SK-N-SH (cell line): Measurements from ENCODE around the gene SLC12A4. TPM values are rescaled to one million over a fixed set of nuclear protein-coding genes. Genes with fewer than 3 reads are reported as not detected.

Source experiments
- CTCF ChIA-PET: fragments of 300-600, 350-600 bp; formaldehyde crosslinking; extraction: SDS; loops from one replicate; lab custom pipeline; 2021; lab: Yijun Ruan, JAX
- POLR2A ChIA-PET: fragments of 350-600 bp; sonication (Branson Sonifier 250); formaldehyde crosslinking; extraction: SDS; loops from one replicate; lab custom pipeline; 2020; ENCODE audit warnings: antibody characterized with exemption, inconsistent platforms; lab: Yijun Ruan, JAX
- DNase-seq: peaks from one replicate; pipeline ENCODE4 v3.0.0; 2012
- H2AFZ ChIP-seq: fragments of 200-600 bp; sonication (generic); 2 replicates; pipeline ENCODE4 v1.8.1; 2016; ENCODE audit warnings: antibody characterized with exemption, mild to moderate bottlenecking, low read depth
- H3F3A ChIP-seq: fragments of 200-600 bp; sonication (generic); replicated peaks from 2 replicates; pipeline ENCODE3; 2016; ENCODE audit warnings: antibody characterized with exemption, mild to moderate bottlenecking; ENCODE audit not compliant: insufficient read depth
- H3K27ac ChIP-seq, 2 experiments: fragments of 200-500 bp in 1 of 2; fragments of 200-600 bp in 1 of 2; sonication (Bioruptor generic) in 1 of 2; sonication (generic), shearing (Covaris generic) in 1 of 2; 2 replicates each; pipeline versions ENCODE4 v1.5.1 to v1.6.1; 2014 to 2016; ENCODE audit warnings: low read depth in 2 of 2, inconsistent platforms in 1 of 2, low read length in 1 of 2, mild to moderate bottlenecking in 1 of 2, mixed read lengths in 1 of 2
- H3K27me3 ChIP-seq: fragments of 200-600 bp; sonication (generic), shearing (Covaris generic); 2 replicates; pipeline ENCODE4 v1.6.1; 2016; ENCODE audit warnings: mixed run types; ENCODE audit not compliant: insufficient read depth
- H3K36me3 ChIP-seq, 2 experiments: fragments of 200-500 bp in 1 of 2; fragments of 200-600 bp in 1 of 2; sonication (Bioruptor generic) in 1 of 2; sonication (generic) in 1 of 2; replicated peaks in 1 of 2; 2 replicates each; pipeline versions ENCODE3 to v1.5.1; 2014 to 2016; ENCODE audit warnings: low read length in 1 of 2, mild to moderate bottlenecking in 1 of 2; ENCODE audit not compliant: insufficient read depth in 2 of 2, control insufficient read depth in 1 of 2
- H3K4me1 ChIP-seq, 2 experiments: fragments of 200-500 bp in 1 of 2; fragments of 200-600 bp in 1 of 2; sonication (Bioruptor generic) in 1 of 2; sonication (generic), shearing (Covaris generic) in 1 of 2; 2 replicates each; pipeline versions ENCODE4 v1.5.1 to v1.6.1; 2014 to 2016; ENCODE audit warnings: low read depth in 1 of 2, low read length in 1 of 2, mixed run types in 1 of 2; ENCODE audit not compliant: insufficient read depth in 2 of 2, control insufficient read depth in 1 of 2
- H3K4me2 ChIP-seq: fragments of 200-600 bp; sonication (generic), shearing (Covaris generic); 2 replicates; pipeline ENCODE4 v1.6.1; 2017; ENCODE audit warnings: mixed run types
- H3K4me3 ChIP-seq, 2 experiments: fragments of 200-500 bp in 1 of 2; fragments of 200-600 bp in 1 of 2; sonication (Bioruptor generic) in 1 of 2; sonication (generic), shearing (Covaris generic) in 1 of 2; 2 replicates each; pipeline versions ENCODE4 v1.5.1 to v1.8.1; 2014 to 2016; ENCODE audit warnings: low read depth in 2 of 2, inconsistent platforms in 1 of 2, low read length in 1 of 2, mild to moderate bottlenecking in 1 of 2, mixed read lengths in 1 of 2, moderate library complexity in 1 of 2
- H3K79me2 ChIP-seq: fragments of 200-600 bp; sonication (generic); 2 replicates; pipeline ENCODE4 v1.8.1; 2017; ENCODE audit warnings: mild to moderate bottlenecking; ENCODE audit not compliant: insufficient read depth
- H3K9ac ChIP-seq: fragments of 200-600 bp; sonication (generic); 2 replicates; pipeline ENCODE4 v1.6.1; 2017; ENCODE audit warnings: mixed run types
- H3K9me2 ChIP-seq: fragments of 200-600 bp; sonication (generic); 2 replicates; pipeline ENCODE4 v1.6.1; 2017; ENCODE audit warnings: mixed run types
- H3K9me3 ChIP-seq: fragments of 200-600 bp; sonication (generic); 2 replicates; pipeline ENCODE4 v1.6.1; 2017; ENCODE audit warnings: mixed run types, mild to moderate bottlenecking, moderate library complexity
- H4K20me1 ChIP-seq: fragments of 200-600 bp; sonication (generic); 2 replicates; pipeline ENCODE4 v1.6.1; 2017; ENCODE audit warnings: mild to moderate bottlenecking, mixed run types; ENCODE audit not compliant: insufficient read depth
- CHD2 ChIP-seq: fragments of 150-350 bp; IDR thresholded peaks from 2 replicates; pipeline ENCODE4 v1.6.1; 2018; ENCODE audit warnings: low read length; ENCODE audit not compliant: partially characterized antibody
- ELF1 ChIP-seq: IDR thresholded peaks from 2 replicates; pipeline ENCODE4 v1.4.0; 2012
- FOXJ3 ChIP-seq: sonication (generic); formaldehyde crosslinking; IDR thresholded peaks from 2 replicates; pipeline ENCODE4 v1.5.1; 2020; ENCODE audit warnings: mild to moderate bottlenecking, missing genetic modification reagents
- GATA2 ChIP-seq: sonication (generic); formaldehyde crosslinking; IDR thresholded peaks from 2 replicates; pipeline ENCODE4 v1.5.0; 2020; ENCODE audit warnings: mild to moderate bottlenecking, missing genetic modification reagents
- JUND ChIP-seq: IDR thresholded peaks from 2 replicates; pipeline ENCODE4 v1.4.0; 2012
- MAX ChIP-seq: IDR thresholded peaks from 2 replicates; pipeline ENCODE4 v1.4.0; 2012; ENCODE audit warnings: low read depth
- MEF2A ChIP-seq: IDR thresholded peaks from 2 replicates; pipeline ENCODE4 v1.4.0; 2012; ENCODE audit warnings: low read depth, borderline replicate concordance
- MXI1 ChIP-seq: IDR thresholded peaks from 2 replicates; pipeline ENCODE4 v1.6.1; 2012; ENCODE audit warnings: mild to moderate bottlenecking, low read depth, low read length, improper control_type of control experiment
- NRF1 ChIP-seq: IDR thresholded peaks from 2 replicates; pipeline ENCODE4 v1.6.1; 2012; ENCODE audit warnings: low read depth, mild to moderate bottlenecking, low read length
- RAD21 ChIP-seq: IDR thresholded peaks from 2 replicates; pipeline ENCODE4 v1.6.1; 2012; ENCODE audit warnings: mild to moderate bottlenecking, low read length
- RCOR1 ChIP-seq: fragments of 150-350 bp; IDR thresholded peaks from 2 replicates; pipeline ENCODE4 v1.6.1; 2017; ENCODE audit warnings: antibody characterized with exemption, low read length
- REST ChIP-seq: IDR thresholded peaks from 2 replicates; pipeline ENCODE4 v1.6.1; 2012; ENCODE audit warnings: mild to moderate bottlenecking, low read depth, low read length, moderate library complexity
- SIN3A ChIP-seq: IDR thresholded peaks from 2 replicates; pipeline ENCODE4 v1.6.1; 2012; ENCODE audit warnings: low read depth, mild to moderate bottlenecking, low read length, moderate library complexity, borderline replicate concordance
- SMC3 ChIP-seq: IDR thresholded peaks from 2 replicates; pipeline ENCODE4 v1.6.1; 2012; ENCODE audit warnings: low read depth, low read length, improper control_type of control experiment
- TAF1 ChIP-seq: IDR thresholded peaks from 2 replicates; pipeline ENCODE4 v1.6.1; 2012; ENCODE audit warnings: low read depth, mild to moderate bottlenecking, low read length, moderate library complexity, borderline replicate concordance
- TEAD4 ChIP-seq: IDR thresholded peaks from 2 replicates; pipeline ENCODE4 v1.4.0; 2012; ENCODE audit warnings: mild to moderate bottlenecking, borderline replicate concordance; ENCODE audit not compliant: insufficient read depth
- WGBS: methylation state at CpG from one replicate; pipeline ENCODE4 v1.1.6; 2017; ENCODE audit warnings: low lambda C conversion rate; 5-methylcytosine and 5-hydroxymethylcytosine counted together
- polyA plus RNA-seq, 3 experiments: library from polyadenylated mRNA; depleted of rRNA; stranded (reverse); fragments of >200 nt; gene quantifications; 2 replicates each; pipeline ENCODE4 v1.2.3, GENCODE V29; 2012
- TF ChIP-seq, protein P1 (sequence below): IDR thresholded peaks from 2 replicates; pipeline ENCODE4 v1.4.0; 2012; ENCODE audit warnings: low read depth, borderline replicate concordance

Gene SLC12A4
- polyA plus RNA-seq, 1 of the 3 experiments (the other 2 are of a cell fraction): 75.8 TPM

GRCh38 chr16:67907397-67908180 lies 60.8 kb downstream of the SLC12A4 start:
- H3K9me3 ChIP-seq: no peaks in the 10 kb centered on the region
- TF ChIP-seq SMC3 (no peak), MAX (no peak), RAD21 (no peak), REST (no peak), RCOR1 (no peak), SIN3A (no peak), TEAD4 (no peak), MXI1 (no peak), FOXJ3 (CRISPR knock-in tag) (no peak), CHD2 (no peak), NRF1 (no peak), JUND (no peak), ELF1 (no peak), TAF1 (no peak), GATA2 (CRISPR knock-in tag) (no peak), MEF2A (no peak)
- TF ChIP-seq, protein P1, sequence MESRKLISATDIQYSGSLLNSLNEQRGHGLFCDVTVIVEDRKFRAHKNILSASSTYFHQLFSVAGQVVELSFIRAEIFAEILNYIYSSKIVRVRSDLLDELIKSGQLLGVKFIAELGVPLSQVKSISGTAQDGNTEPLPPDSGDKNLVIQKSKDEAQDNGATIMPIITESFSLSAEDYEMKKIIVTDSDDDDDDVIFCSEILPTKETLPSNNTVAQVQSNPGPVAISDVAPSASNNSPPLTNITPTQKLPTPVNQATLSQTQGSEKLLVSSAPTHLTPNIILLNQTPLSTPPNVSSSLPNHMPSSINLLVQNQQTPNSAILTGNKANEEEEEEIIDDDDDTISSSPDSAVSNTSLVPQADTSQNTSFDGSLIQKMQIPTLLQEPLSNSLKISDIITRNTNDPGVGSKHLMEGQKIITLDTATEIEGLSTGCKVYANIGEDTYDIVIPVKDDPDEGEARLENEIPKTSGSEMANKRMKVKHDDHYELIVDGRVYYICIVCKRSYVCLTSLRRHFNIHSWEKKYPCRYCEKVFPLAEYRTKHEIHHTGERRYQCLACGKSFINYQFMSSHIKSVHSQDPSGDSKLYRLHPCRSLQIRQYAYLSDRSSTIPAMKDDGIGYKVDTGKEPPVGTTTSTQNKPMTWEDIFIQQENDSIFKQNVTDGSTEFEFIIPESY: no peak
- H3K36me3 ChIP-seq: peaks cover 0 to 12% of the 10 kb centered on the region in 2 experiments
- no peak for DNase-seq
- no peaks in the 10 kb centered on the region for H3K9me2 ChIP-seq
- WGBS: 91% methylated on average over 11 of the region's 11 CpGs
- no peaks in the 10 kb centered on the region for H3K27me3 ChIP-seq
- H3K9ac ChIP-seq: no peak overlapping the region
- peaks cover 15% of the 10 kb centered on the region; the same call in 1 of the 2 replicates for H3K79me2 ChIP-seq
- H3K4me1 ChIP-seq: peaks cover 0 to 14% of the 10 kb centered on the region in 2 experiments; a peak in 1 of 4 replicates
- CTCF ChIA-PET: interaction anchor here (0.8 to 2.5 kb wide), 3 partner anchors 10 to 24 kb away, joined by 4 to 9 read pairs (median 4); no protein-coding TSS in a partner anchor
- POLR2A ChIA-PET: no interaction called here
- H3F3A ChIP-seq: no peaks in the 10 kb centered on the region
- H2AFZ ChIP-seq: no peak overlapping the region
- no peak overlapping the region for H3K4me3 ChIP-seq
- H3K4me2 ChIP-seq: no peak overlapping the region
- H4K20me1 ChIP-seq: 0 out of 2 replicates have a peak, but pooled peaks cover 3% of the 10 kb centered on the region
- H3K27ac ChIP-seq: no peak overlapping the region
